ENCODE results near the gene KIAA2012. TPM values are rescaled to one million over a fixed set of nuclear protein-coding genes. Genes with fewer than 3 reads are reported as not detected.

Gene KIAA2012
- total RNA-seq, 1 experiment from 2014 or later, result not detected

- Mint-ChIP-seq H3K9me3 (ENCODE audit: low read depth, unreplicated experiment) (no peaks in the 10 kb centered on the region), H3K4me3 (ENCODE audit: low read depth, unreplicated experiment) (no peak overlapping the region), H3K4me1 (ENCODE audit: low read depth, unreplicated experiment) (no peaks in the 10 kb centered on the region), H3K27me3 (ENCODE audit: unreplicated experiment) (no peaks in the 10 kb centered on the region), H3K36me3 (ENCODE audit: insufficient read depth, unreplicated experiment) (no peaks in the 10 kb centered on the region), H3K27ac (ENCODE audit: unreplicated experiment) (no peak overlapping the region)
- CTCF ChIA-PET, result no interaction called here
- BruUV-seq (replicated peaks), result no TSS peak
- intact Hi-C loops (cut with micrococcal nuclease; ENCODE audit: unreplicated experiment), result no loop called here
- TF ChIP-seq, protein P1, sequence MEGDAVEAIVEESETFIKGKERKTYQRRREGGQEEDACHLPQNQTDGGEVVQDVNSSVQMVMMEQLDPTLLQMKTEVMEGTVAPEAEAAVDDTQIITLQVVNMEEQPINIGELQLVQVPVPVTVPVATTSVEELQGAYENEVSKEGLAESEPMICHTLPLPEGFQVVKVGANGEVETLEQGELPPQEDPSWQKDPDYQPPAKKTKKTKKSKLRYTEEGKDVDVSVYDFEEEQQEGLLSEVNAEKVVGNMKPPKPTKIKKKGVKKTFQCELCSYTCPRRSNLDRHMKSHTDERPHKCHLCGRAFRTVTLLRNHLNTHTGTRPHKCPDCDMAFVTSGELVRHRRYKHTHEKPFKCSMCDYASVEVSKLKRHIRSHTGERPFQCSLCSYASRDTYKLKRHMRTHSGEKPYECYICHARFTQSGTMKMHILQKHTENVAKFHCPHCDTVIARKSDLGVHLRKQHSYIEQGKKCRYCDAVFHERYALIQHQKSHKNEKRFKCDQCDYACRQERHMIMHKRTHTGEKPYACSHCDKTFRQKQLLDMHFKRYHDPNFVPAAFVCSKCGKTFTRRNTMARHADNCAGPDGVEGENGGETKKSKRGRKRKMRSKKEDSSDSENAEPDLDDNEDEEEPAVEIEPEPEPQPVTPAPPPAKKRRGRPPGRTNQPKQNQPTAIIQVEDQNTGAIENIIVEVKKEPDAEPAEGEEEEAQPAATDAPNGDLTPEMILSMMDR (IDR thresholded peaks at IDR 0.05; ENCODE audit: unreplicated experiment), result no peak
- no peak for DNase-seq
These were observed 79.2 kb downstream of the KIAA2012 start for GRCh38 chr2:202152104-202152715.

DNA sequence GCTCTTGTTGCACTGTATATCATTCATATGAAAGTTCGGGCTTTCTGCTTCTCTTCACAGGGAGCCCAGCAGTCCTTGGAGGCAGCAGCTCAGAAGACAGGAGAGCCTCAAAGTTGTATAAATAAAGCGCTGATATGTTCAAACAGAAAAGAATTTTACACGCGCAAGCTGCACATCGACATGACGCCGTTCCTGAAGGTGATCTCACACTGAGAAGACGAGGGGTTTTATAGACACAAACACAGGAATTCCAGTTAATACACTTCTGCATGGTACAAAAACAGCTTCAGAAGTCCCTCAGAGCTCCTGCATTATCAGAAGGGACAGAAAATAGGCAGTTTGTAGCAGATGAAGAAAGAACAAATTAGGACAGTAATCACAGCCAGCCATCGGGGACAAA is 81.6 kb downstream of the KIAA2012 start:
- Mint-ChIP-seq H3K27ac (ENCODE audit: unreplicated experiment) (no peak overlapping the region), H3K4me1 (ENCODE audit: low read depth, unreplicated experiment) (no peaks in the 10 kb centered on the region), H3K9me3 (ENCODE audit: low read depth, unreplicated experiment) (no peaks in the 10 kb centered on the region), H3K4me3 (ENCODE audit: low read depth, unreplicated experiment) (no peak overlapping the region), H3K36me3 (ENCODE audit: insufficient read depth, unreplicated experiment) (no peaks in the 10 kb centered on the region), H3K27me3 (ENCODE audit: unreplicated experiment) (no peaks in the 10 kb centered on the region)
- CTCF ChIA-PET, result no interaction called here
- BruUV-seq (replicated peaks), result no TSS peak
- intact Hi-C loops (cut with micrococcal nuclease; ENCODE audit: unreplicated experiment), result loop anchor here (5.0 kb wide), 3 partner anchors 47 to 357 kb away; no protein-coding TSS in a partner anchor
- no peak for DNase-seq
- TF ChIP-seq, protein P1 (IDR thresholded peaks at IDR 0.05; ENCODE audit: unreplicated experiment), result no peak

DNA sequence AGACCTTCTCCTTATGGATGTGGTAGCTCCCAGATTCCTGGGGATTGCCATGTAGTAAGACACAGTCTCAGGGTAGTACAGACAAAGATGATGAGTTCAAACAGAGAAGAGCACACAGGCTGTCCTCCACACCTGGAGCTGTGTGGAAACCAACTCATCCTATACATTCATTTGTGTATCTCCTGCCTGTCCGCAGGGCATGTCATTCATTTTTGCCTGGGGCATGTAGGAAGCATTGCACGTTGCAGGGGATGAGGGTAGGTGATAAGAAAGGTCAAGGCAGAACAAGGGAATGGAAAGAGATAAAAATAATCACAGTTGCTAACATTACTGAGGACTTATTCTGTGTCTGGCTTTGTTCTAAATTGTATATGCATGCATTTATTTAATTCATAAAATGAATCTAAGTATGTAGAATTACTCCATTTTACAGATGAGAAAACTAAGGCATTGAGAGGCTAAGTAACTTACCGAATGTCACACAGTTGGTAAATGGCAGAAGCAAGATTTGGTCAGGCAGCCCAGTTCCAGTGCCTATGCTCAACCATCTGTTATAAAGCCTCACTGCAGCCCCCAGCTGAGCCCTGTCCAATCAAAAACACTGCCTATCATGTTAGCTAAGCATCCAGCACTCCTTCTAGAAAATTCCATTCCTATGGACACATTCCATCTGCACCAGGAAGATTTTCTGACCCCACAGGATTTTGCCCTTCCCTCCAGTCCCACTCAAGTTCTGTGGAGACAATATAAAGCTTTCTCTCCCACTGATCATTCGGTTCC is 84.3 kb downstream of the KIAA2012 start:
- BruUV-seq (replicated peaks), result no TSS peak
- DNase-seq, result no peak
- Mint-ChIP-seq H3K4me1 (ENCODE audit: low read depth, unreplicated experiment) (no peaks in the 10 kb centered on the region), H3K36me3 (ENCODE audit: insufficient read depth, unreplicated experiment) (no peaks in the 10 kb centered on the region), H3K27ac (ENCODE audit: unreplicated experiment) (no peak overlapping the region), H3K27me3 (ENCODE audit: unreplicated experiment) (no peaks in the 10 kb centered on the region), H3K4me3 (ENCODE audit: low read depth, unreplicated experiment) (no peak overlapping the region), H3K9me3 (ENCODE audit: low read depth, unreplicated experiment) (no peaks in the 10 kb centered on the region)
- CTCF ChIA-PET, result no interaction called here
- TF ChIP-seq, protein P1 (IDR thresholded peaks at IDR 0.05; ENCODE audit: unreplicated experiment), result no peak
- intact Hi-C loops (cut with micrococcal nuclease; ENCODE audit: unreplicated experiment), result loop anchor here (5.0 kb wide), 3 partner anchors 50 to 360 kb away; no protein-coding TSS in a partner anchor

DNA sequence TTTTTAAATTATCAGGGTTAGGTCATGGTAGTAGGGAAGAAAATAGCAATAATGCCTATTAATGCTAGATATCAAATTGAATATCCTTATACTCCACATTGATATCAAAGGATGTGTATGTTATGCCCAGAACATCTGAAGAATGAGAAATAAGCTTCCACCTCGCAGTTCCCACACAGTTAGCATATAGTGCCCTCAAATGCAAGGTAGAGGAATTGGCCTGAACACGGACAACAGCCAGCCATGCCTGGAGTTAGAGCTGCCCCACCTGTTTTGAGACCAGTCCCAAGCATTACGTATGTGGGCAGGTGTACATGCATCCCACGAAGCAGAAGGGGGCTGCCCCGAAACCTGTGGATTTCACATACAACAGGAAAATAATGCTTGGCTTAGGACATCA is 85.7 kb downstream of the KIAA2012 start:
- peak; percentile 30 for DNase-seq
- Mint-ChIP-seq H3K4me1 (ENCODE audit: low read depth, unreplicated experiment) (no peaks in the 10 kb centered on the region), H3K27ac (ENCODE audit: unreplicated experiment) (no peak overlapping the region), H3K36me3 (ENCODE audit: insufficient read depth, unreplicated experiment) (no peaks in the 10 kb centered on the region), H3K4me3 (ENCODE audit: low read depth, unreplicated experiment) (no peak overlapping the region), H3K27me3 (ENCODE audit: unreplicated experiment) (no peaks in the 10 kb centered on the region), H3K9me3 (ENCODE audit: low read depth, unreplicated experiment) (no peaks in the 10 kb centered on the region)
- TF ChIP-seq, protein P1 (IDR thresholded peaks at IDR 0.05; ENCODE audit: unreplicated experiment), result no peak
- intact Hi-C loops (cut with micrococcal nuclease; ENCODE audit: unreplicated experiment), result loop anchor here (5.0 kb wide), 3 partner anchors 51 to 361 kb away; no protein-coding TSS in a partner anchor
- CTCF ChIA-PET, result interaction anchor here (1.0 to 2.2 kb wide), 3 partner anchors 292 to 362 kb away, joined by 3 to 15 read pairs (median 4); no protein-coding TSS in a partner anchor
- no TSS peak for BruUV-seq (replicated peaks)

Measured in Calu3 (cell line).